Activated naive CD4-positive, alpha-beta T cell treated with anti-CD3 and anti-CD28 coated beads, Interleukin-2, amount 50 U/mL, for 72 hours (primary cell): ENCODE data around the gene LHX2. TPM values are rescaled to one million over a fixed set of nuclear protein-coding genes. Genes with fewer than 3 reads are reported as not detected.
A peak's percentile ranks its signal among the peaks of the same experiment; 100 is the strongest.

ENCODE experiments used
- ATAC-seq, 2 donors: fragments of 150-1000 bp; cut with Tn5 transposase; 2 replicates each; pipeline ENCODE4 v1.10.0; 2021; ENCODE audit warnings: mild to moderate bottlenecking in 2 of 2, moderate library complexity in 2 of 2
- DNase-seq, 2 donors: peaks; one replicate each; pipeline ENCODE4 v3.0.0; 2021 to 2022; ENCODE audit warnings: low spot score in 2 of 2
- H3K27ac Mint-ChIP-seq, 2 donors: one replicate each; pipeline ENCODE4 v1.8.0; 2022; ENCODE audit warnings: mild to moderate bottlenecking in 2 of 2, mixed read lengths in 2 of 2
- H3K36me3 Mint-ChIP-seq, 2 donors: one replicate each; pipeline ENCODE4 v1.8.0; 2022; ENCODE audit warnings: mixed read lengths in 2 of 2
- H3K9me3 Mint-ChIP-seq, 2 donors: one replicate each; pipeline ENCODE4 v1.8.0; 2022; ENCODE audit warnings: mixed read lengths in 2 of 2
- total RNA-seq, 2 donors: library from RNA; stranded (reverse); gene quantifications; one replicate each; pipeline ENCODE4 v1.2.3, GENCODE V29; 2022

LHX2 gene
- total RNA-seq, 2 donors from 2014 or later: not detected

- Mint-ChIP-seq H3K9me3 (no peaks in the 10 kb centered on the region), H3K36me3 (peaks cover 0 to 12% of the 10 kb centered on the region in 2 donors), H3K27ac (peak overlapping the region in 1 of 2 donors; percentile 90)
- no peak for ATAC-seq
- DNase-seq: peak in 1 of 2 donors; percentile 22
Measured at GRCh38 chr9:124017051-124017928, 5.7 kb downstream of the LHX2 start.

DNA sequence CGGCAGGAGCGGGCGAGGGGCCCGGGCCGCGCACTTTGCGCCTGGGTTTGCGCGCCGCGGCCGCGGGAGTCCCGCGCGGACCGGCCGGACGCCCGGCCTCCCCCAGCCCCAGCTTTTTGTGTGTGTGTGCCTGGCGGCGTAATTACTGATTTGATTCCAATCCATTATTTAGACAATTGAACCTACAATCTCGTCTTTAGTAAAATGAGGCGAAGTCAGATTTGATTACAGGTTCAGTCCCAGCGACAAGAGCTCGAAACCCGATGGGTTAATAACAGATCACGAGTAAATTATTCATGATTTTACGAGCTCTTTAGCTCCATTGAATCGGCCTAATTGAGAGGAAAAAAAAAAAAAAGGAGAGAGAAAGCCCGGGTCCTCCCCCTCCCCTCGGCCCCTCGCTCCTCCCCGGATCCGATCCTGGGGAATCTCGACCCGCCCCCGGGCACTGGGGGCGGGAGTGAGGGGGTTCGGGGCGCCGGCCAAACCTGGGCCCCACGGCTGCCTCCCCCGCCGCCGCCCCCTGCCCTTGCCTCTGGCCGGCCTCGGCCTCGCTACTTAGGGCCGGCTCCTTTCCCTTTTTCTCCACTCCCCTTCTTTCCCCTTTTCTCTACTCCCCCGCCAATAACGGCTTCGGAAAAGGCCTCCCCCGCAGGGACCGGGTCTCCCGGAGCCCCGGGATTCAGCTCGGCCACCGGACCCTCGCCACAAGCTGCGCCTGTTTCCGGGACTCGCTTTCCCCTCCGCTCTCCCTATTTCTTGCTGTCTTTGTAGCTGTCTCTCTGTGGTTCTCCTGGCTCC, 6.6 kb downstream of the LHX2 start:
- ATAC-seq (no peak), DNase-seq (no peak)
- peak overlapping the region in 1 of 2 donors; percentile 63 for H3K27ac Mint-ChIP-seq
- H3K9me3 Mint-ChIP-seq: no peaks in the 10 kb centered on the region
- H3K36me3 Mint-ChIP-seq: peaks cover 0 to 13% of the 10 kb centered on the region in 2 donors

DNA sequence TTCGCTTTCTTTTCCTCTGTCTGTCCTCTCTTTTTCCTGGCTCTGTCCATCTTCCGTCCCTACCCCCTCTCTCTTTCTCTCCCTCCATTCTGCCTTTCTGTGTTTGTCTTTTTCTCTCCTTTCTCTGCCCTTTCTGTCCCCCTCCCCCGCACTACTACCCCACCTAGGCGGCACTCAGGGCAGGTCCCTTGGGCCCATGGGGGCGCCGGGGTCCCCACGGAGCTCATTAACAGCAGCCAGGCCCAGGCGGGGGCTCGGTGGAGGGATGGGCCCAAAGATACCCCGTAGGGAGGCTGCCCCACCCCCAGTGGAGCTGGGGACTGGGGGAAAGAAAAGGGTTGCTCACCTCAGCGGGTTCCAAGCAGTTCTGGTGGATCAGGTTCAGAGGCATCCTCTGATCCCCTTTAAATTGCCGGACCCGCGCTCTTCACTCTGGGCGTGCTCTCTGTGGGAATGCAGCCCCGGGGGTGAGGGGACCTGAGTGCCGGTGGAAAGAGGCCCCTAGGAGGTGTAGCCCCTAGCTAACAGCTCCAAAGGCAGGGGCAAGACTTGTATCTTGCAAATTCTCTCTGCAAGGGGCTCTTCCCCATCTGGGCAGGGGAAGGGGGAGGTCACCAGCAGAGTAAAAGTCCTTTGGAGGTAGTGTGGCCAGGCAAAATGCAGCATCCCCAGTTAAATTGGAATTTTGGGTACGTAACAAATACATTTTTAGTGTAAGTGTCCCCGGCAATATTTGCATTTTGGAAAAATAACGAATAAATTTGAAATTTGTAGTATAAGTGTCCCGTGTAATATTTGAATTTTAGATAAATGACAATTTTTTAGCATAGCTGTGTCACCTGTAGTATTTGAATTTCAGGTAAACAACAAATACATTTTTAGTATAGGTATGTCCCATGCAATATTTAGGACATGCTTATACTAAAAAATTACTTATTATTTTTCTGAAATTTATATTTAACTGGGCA, 7.4 kb downstream of the LHX2 start:
- ATAC-seq: no peak
- Mint-ChIP-seq H3K9me3 (no peaks in the 10 kb centered on the region), H3K27ac (peak overlapping the region in 1 of 2 donors; percentile 63), H3K36me3 (peaks cover 0 to 13% of the 10 kb centered on the region in 2 donors)
- DNase-seq: no peak

DNA sequence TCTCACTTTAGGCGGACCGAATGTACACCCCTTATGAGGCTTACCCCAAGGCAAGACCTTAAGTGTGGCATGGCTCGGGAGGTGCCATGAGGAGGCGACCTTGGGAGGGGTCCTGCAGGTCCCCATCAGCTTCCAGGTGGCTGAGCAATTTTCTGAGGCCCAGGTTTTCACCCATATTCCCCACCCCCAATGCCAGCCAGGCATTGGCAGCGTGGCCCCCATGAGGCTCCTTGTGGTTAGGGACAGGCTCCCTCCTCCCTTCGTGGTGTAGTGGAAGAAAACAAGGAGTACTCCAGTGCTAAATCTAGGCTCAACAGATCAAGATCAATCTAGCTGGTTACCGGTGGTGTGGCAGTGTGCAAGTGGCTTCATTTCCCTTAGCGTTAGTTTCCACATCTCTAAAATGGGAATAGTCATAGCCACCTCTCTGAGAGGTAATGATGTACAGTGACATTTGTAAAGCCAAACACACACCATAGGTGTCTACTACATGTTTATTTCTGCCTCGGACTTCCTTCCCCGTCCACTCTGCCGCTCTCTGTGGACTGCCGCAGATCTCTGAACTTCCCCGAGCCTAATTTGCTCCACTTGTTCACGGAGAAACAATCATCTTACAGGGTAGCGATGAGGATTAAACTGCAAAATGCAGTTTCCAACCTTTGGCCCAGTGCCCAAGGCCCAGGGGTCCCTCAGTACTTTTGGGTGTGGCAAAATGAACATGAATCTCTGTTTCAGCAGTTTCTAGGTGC, 8.4 kb downstream of the LHX2 start:
- peaks cover 0 to 13% of the 10 kb centered on the region in 2 donors for H3K36me3 Mint-ChIP-seq

GRCh38 chr9:124020520-124021384, 9.2 kb downstream of the LHX2 start:
- no peak overlapping the region for H3K27ac Mint-ChIP-seq
- ATAC-seq (peak in 1 of 2 donors; percentile 18), DNase-seq (no peak)

More for the DNA sequence above, 8.4 kb downstream of the LHX2 start:
- ATAC-seq (peak in 1 of 2 donors; percentile 23), DNase-seq (no peak)
- H3K27ac Mint-ChIP-seq: no peak overlapping the region
- H3K9me3 Mint-ChIP-seq: no peaks in the 10 kb centered on the region

DNA sequence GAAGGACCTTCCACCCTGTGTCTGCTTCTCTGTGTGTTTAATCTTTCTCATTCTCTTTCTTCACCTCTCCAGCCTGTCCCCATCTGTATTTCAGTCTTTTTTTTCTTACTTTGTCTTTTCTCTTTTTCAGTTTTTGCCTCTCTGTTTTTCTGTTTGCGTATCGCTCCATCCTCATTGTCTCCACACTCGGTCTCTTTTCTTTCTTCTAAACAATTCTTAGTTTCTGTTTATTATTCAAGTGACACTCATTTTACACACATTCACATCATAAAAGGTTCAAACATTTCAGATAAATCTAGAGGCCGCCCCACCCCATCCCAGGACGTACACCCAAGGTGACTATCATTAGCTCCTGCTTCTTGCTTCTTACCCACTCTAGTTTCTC, 9.8 kb downstream of the LHX2 start:
- ATAC-seq: no peak
- no peak overlapping the region for H3K27ac Mint-ChIP-seq
- peaks cover 0 to 13% of the 10 kb centered on the region in 2 donors for H3K36me3 Mint-ChIP-seq
- DNase-seq: no peak
- H3K9me3 Mint-ChIP-seq: no peaks in the 10 kb centered on the region

More at GRCh38 chr9:124020520-124021384, 9.2 kb downstream of the LHX2 start:
- no peaks in the 10 kb centered on the region for H3K9me3 Mint-ChIP-seq
- H3K36me3 Mint-ChIP-seq: peaks cover 0 to 13% of the 10 kb centered on the region in 2 donors

DNA sequence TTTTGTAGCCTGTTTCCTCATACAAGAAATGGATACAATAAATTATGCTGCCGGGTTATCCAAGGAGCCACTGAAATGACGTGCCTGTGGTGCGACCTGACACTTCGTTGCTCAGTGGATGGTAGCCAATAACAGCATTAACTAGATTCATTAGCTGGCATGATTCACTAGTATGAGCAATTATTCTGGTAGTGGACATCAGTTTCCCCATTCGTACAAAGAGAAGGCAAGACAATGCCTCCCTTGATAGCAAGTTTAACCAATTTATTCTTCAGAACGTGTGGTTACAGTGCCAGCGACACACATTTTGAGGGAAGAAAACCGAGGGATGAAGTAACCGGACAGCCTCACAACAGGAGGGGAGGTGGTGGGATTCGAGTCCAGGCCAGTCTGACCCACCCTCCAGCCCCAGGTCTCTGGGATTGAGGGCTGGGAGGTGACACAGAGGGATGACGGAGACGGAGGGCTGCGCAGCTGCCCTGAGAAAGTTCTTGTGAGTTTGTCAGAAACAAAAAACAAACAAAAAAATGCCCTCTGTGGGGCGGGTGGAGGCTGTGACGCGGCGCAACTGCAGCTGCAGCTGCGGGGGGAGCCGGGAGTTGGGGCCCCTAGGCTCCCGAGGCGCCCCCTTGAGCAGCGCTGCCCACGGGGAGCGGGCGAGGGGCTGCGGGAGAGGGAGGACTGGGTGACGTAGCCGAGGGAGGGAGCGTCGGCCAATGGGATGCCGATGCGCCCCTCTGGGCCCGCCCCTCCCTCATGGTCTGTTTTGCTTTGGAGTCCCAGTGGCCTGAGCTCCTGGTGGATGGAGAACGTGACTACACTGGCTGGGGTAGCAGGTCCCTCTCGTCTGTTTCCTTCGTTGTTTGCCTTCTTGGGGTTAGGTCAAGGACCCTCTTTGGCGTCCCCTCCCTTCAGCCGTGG, 10.9 kb downstream of the LHX2 start:
- Mint-ChIP-seq H3K27ac (no peak overlapping the region), H3K9me3 (no peaks in the 10 kb centered on the region), H3K36me3 (peaks cover 0 to 13% of the 10 kb centered on the region in 2 donors)
- no peak for ATAC-seq
- no peak for DNase-seq

DNA sequence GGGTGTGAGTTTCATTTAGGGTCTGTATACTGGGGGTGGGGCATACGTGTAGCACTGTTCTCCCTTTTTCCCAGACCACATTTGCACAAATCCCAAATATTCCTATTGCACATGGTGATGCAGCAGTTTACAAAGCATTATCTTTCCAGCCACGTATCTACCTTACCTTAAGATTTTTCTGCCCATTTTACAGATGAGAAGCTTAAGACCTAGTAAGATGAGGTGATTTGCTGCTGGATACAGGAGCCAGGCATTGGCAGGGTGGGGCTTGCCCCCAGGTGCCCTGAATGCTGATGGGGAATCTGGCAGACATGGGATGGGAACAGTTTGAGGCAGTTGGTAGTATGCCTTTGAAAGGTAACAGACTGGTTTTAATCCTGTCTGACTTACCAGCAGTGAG, 12.5 kb downstream of the LHX2 start:
- Mint-ChIP-seq H3K27ac (no peak overlapping the region), H3K9me3 (no peaks in the 10 kb centered on the region), H3K36me3 (peaks cover 0 to 13% of the 10 kb centered on the region in 2 donors)
- DNase-seq (no peak), ATAC-seq (no peak)

- ATAC-seq (no peak), DNase-seq (no peak)
- H3K36me3 Mint-ChIP-seq: no peaks in the 10 kb centered on the region
- no peaks in the 10 kb centered on the region for H3K9me3 Mint-ChIP-seq
- H3K27ac Mint-ChIP-seq: no peak overlapping the region
Measured at GRCh38 chr9:124029617-124030016, 18.0 kb downstream of the LHX2 start.

DNA sequence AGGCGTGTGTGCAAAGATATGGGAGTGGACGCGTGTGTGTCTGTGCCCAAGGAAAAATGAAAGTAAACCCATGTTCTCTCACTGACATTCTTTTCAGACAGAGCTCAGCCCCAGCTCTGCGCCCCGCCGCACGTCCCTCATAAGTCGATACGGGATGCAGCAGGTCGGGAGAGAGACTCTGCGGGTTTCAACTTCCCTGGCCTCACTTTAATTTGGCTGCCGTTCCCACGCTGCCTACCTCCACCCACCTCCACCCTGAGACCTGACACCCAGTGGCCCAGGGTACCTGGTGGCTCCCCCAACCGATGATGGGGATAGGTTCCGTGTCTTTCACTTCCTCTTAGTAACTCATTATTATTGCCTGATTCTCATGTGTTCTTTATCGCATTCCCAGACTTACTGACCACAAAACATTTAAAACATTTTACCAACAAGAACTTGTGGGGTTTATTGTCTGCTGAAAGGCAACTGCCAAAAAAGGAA, 19.4 kb downstream of the LHX2 start:
- ATAC-seq (no peak), DNase-seq (no peak)
- no peaks in the 10 kb centered on the region for H3K9me3 Mint-ChIP-seq
- H3K36me3 Mint-ChIP-seq: no peaks in the 10 kb centered on the region
- no peak overlapping the region for H3K27ac Mint-ChIP-seq

DNA sequence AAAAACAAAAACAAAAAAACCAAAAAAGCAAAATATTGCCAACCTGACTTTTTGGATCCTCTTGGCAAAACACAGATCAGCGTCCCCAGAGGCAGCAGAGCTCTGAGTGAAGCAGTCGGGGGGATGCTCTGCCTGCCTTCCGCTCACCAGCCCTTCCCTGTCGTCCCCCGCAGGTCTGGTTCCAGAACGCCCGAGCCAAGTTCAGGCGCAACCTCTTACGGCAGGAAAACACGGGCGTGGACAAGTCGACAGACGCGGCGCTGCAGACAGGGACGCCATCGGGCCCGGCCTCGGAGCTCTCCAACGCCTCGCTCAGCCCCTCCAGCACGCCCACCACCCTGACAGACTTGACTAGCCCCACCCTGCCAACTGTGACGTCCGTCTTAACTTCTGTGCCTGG, 20.7 kb downstream of the LHX2 start:
- DNase-seq: no peak

GRCh38 chr9:124033348-124033747, 21.8 kb downstream of the LHX2 start:
- Mint-ChIP-seq H3K36me3 (no peaks in the 10 kb centered on the region), H3K27ac (no peak overlapping the region), H3K9me3 (no peaks in the 10 kb centered on the region)
- ATAC-seq (no peak), DNase-seq (no peak)

More for the DNA sequence above, 20.7 kb downstream of the LHX2 start:
- ATAC-seq: no peak
- Mint-ChIP-seq H3K27ac (no peak overlapping the region), H3K36me3 (no peaks in the 10 kb centered on the region), H3K9me3 (no peaks in the 10 kb centered on the region)

- Mint-ChIP-seq H3K9me3 (no peaks in the 10 kb centered on the region), H3K36me3 (no peaks in the 10 kb centered on the region), H3K27ac (no peak overlapping the region)
- ATAC-seq (no peak), DNase-seq (no peak)
Measured at GRCh38 chr9:124033967-124034366, 22.4 kb downstream of the LHX2 start.
